Stimulated activated CD8-positive, alpha-beta memory T cell treated with anti-CD3 and anti-CD28 coated beads, Interleukin-7, amount 100 ng/mL, for 24 hours (primary cell): ENCODE measurements around the gene PLXNA4.

Source experiments
- DNase-seq: peaks from one replicate; pipeline ENCODE4 v3.0.0-alpha.2; 2020; ENCODE audit warnings: low read depth

Gene PLXNA4

DNA sequence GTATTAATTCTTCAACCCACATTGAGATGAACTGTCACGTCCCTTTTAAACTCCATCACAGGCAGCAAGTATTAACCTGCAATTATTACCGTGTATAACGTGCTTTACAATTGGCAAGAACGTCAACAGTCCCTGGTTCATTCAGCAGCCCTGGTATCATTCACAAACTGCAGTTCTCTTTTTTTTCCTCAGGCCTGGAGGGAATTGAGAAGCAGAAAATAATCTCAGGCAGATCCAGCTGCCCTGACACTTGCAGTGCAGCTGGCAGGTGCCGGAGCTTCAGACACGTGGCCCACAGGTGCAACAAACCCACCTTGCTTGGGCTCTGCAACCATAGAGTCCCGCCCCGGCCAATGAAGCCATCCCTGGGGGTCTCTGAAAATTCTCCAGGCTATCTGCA is 137.3 kb downstream of the PLXNA4 start:
- DNase-seq = no peak

DNA sequence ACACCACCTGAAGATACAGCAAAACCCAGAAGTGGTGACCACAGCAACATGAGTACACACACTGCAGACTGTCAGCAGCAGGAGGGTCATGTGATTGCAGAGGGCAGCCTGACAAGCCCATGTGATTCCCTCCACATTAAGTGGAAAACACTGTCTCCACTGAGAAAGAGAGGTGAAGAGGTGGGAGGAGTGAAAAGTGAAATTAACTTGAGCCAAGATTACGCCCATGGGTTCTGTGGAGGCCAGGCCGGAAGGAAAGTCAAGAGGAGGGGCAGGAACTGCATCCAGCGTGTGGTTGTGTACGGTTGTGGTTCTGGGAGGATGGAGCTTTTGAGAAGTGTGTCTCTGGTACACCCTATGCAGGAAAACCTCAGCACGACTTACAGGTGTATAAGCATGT is 138.5 kb downstream of the PLXNA4 start:
- DNase-seq = no peak

DNA sequence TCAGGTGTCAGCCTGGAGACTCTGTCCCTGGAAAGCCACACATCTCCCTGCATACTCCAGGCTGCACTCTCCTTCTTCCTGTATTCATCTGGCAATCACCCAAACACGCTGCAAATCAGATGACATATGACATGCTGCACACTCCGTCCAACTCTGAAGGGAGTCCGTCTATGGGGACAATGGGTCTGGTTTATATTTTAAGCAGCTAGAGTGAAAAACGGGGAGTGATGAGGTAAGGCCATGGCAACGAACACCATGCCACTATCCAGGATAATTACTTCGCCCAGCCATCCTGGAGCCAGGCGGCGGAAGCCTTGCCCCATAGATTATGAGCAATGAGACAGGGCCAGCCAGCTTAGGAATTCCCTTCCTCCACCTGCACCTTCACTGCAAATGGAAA is 140.1 kb downstream of the PLXNA4 start:
- DNase-seq = no peak

DNA sequence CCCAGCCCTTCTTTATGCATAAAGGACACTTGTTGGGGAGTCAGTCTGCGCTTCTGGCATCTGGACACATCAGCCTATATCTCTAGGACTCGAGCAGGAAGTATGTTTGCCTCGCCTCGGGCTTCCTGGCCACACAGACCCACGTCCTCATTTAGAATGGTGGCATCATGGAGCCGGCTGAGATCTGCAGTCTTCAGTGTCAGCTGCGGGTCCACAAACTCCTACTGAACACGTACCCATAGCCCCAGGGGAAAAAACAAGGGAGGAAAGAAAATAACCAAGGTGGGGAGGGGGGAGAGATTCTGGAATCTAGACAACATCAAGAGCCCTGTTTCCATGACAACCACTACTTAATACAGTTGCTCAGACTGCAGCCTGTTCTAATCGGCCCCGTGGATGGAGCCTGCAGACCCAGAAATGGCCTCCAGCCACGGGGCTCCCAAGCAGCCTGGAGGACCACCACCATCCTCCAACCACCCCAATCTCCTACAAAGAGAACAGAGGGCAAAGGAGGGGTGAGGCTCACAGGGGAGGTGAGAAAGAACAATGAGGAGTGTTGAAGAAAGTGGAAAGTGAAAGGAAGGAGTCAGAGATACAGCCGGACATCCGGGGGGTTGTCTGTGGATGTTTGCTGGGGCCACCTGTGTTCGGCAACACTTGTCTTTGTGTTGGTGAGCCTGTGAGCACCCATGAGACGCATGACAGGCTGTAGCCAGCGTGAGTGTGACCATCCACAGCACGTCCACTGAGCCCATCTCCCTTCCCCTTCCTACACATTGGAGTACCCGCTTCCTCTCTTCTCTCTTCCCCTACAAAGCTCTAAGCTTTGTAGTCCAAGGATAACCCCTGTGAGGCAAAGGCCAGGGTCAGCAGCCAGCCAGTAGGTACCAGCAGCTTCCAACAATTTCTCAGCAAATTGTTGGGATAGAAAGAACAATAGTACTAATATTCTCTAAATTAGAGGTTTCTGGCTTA is 141.0 kb downstream of the PLXNA4 start:
- DNase-seq = no peak

DNA sequence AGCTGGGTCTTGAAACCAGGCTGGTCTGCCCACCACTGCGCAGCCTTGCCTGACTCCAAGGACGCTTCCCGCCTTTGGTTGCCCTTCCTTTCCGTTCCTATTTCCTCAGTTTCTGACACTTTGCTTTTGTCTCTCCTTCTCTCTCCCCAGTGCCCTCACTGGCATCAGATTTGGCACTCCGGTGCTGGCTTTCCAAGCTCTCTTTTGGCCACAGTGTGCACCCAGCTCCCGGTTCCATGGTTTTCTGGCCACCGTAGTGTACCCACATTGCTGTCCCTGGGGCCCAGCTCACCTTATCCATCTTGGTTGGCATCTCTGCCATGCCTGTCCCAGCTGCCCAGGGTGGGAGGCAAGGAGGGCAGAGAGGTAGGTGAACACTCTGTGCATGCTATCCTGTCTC is 142.2 kb downstream of the PLXNA4 start:
- DNase-seq = no peak

DNA sequence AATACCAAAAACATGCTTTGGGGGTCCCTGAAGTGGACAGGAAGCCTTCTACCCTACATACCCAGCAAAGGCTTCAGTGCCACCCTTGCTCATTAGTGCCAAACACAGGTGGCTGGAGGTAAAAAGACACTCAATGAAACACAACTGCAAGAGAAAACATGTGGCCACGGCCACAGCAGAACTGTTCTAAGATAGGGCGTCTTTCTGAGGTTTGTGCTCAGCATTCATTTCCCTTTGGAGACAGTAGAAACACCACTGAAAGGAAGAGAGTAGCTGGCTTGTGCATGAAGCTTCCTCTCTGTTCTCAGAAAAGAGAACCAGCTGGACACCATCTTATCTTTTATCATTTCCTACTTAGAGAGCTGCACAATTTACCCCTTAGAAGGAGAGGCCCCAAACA is 143.0 kb downstream of the PLXNA4 start:
- no peak for DNase-seq

DNA sequence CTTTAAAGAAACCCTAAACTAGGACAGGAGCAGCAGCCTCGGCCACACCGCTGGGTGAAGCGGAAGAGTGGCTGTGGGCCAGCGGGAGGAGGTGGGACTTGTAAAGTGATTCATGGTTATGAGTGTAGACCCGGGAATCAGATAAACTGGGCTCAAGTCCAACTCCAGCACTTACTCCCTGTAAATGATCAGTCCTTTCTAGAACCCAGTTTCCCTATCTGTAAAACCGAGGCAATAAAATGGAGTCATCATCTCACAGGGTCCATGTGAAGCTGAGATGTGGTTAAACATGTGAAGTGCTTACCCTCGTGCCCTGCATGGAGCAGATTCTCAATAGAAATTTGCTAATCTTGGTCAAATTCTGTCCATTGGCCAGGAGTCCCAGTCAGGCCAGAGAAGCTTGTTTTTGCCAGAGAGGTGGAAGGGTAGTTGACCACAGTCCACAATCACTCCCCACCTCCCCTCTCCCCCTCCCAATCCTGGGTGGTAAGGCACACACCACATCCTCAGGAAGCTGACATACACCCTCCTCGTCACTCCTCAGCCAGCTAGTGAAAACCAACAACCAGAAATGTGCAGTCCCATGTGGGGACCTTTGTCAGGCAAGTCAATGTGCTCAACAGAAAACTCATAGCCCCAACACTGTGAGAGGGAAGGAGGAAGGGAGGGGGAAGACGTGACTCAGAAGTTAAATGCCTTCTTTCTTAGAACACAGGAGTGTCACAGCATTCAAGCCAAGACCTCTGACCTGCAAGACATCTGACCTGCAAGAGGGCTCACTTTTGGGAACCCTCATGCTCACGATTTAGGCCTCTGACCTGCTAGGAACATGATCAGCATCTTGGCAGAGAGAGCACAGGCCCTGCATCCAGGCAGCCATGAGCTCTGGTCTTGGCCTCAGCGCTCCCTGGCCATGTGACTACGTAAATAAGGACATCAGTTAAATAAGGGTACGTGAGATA is 145.1 kb downstream of the PLXNA4 start:
- no peak for DNase-seq

DNA sequence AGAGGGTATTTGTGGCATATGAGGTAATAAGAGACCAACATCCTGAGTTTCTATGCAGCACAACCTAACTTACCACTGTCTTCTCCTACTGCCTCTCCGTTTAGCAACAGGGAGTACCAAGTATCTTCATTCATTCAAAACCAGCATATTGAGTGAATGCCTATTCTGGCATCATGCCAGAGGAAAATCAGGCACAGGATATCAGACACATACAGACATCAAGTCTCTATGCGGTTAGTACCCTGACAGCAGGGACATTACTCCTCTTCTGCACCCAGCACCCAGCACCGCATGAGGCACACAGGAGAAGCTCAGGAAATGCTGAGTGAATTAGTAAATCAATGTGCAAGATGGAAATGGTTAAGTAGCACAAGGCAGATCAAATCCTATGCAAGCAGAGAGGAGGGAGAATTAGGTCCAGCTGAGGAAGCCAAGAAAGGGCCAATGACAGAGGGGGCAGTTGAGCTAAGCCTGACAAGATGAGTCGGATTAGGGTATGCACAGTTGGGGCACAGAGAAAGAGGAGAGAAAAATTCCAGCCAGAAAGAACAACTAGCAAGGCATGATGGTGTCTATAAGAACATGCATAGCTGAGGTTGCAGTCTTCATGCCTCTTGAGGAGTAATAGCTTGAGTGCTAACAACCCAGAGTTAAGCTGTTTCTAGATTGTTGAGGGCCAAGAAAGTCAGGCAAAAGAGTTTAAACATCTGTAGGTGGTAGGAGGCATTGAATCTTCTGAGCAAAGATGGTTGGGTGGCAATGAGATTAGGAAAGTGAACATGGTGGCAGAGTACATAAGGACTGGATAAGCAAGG is 146.0 kb downstream of the PLXNA4 start:
- no peak for DNase-seq

DNA sequence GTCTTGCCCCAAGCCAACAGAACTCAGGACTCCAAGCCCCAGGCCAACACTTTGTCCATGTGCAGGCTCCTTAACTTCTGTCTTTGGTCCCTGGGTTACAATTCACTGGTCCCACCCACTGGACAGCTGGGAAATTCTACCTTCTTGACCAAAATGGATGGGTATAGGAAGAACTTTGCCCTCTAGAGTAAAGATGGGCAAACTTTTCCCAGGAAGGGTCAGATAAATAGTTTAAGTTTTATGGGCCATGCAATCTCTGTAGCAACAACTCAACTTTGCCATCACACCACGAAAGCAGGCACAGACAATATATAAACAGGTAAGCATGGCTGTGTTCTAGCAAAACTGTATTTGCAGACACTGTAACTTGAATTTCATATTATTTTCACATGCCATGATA is 147.1 kb downstream of the PLXNA4 start:
- no peak for DNase-seq

DNA sequence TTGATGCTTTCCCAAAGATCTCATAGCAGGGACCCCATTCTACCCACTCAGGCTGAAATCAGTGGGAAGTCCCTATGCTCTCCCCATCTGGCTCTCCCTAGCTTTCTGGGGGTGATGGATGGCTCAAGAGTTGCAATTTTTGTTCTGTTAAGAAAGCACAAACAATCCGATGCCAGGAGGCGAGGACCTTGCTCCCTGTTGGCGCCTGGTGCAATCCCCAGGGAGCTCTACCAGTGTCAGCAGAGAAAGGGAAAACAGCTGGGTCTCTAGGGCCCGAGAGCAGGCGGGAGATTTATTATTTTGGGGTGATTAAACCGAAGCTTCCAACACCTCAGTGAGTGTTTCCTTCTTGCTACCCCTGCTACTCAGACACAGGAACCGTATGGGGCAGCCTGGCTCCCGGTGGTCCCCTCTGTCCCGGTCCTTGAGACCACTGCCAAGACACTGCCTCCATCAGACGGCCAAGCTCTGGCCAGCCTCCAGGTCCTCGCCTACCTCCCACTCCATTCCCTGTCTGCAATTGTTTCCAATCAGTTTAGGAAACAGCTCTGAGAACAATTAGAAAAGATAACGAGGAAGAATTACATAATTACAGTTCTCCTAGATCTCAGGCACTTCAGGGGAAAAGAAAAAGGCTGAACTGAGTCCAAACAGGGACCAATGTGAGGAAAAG is 147.9 kb downstream of the PLXNA4 start:
- DNase-seq = no peak

DNA sequence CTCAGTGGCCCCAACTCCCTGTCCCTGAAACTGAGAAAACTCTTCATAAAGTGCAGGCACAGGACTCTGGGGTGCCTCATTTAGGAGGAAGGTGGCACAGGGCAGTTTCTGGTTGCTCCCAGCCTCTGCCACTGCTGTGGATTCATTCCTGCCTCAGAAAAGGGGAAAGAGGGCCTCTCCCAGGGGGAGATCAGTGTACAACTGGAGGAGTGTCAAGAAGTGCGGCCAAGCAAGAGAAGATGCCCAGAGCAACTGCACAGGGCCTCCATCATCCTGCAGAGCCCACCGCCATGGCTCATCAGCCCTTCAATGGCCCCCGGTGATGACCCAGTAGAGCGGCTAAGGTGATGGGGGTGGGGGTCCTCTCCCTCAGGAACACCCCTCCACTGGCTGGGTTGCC is 150.3 kb downstream of the PLXNA4 start:
- DNase-seq = no peak

DNA sequence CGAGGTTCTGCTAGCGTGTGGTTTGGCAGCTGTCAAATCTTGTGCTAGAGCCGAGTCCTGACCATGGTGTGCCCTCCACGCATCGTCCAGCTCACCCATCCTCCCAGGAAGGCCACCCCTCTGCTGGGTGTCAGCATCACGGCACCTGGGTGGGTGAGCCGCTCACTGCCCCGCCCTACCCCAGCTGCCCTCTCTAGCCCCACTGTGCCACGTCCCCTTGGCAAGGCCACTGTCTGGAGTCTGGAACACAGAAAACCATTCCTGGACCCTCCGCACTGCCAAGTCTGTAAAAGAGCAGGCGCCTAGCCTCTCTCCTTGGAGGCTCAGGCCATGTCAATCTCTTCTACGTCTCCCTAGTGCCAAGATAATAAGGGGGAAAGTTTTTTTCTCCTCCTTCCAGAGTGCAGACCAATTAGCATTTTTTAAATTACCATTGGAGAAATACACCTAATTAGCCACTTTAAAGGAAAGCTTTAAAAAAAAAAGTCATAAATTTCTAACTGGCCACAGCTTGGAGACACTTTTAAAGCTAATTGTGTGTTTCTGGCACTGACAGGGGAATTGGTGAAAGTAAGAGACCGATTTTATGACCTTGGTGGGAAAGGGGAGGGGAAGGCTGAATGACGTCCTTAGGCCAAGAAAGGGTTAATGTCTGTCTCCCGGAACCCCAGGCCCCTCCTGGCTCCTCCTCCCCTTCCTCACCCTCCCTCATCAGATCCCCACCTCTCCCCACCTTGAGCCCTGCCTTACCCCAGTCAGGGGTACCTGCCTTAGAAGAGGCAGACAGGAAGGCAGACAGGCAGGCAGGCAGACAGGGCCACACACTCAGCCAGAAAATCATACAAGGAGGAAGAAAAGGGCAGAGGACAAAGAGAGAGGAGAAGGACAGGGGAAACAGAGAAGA is 151.2 kb downstream of the PLXNA4 start:
- DNase-seq = no peak

DNA sequence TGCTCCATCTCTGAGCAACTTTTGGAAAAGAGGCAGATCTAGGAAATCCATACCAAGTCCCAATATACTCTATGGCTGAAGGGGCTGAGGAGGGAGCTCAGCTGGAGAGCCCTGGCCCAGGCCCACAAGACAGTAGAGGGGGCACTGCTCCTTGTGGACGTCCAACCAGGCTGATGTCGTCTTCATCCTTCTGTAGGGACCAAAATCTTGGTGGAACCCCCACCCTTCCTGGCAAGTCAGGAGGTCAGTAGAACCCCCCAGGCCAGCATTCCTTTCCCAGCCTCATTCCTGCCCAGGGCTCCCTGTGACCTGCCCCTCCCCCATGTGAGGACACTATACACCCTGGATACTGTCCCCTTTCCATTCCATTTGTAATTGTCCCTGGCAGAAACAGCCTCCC is 152.0 kb downstream of the PLXNA4 start:
- DNase-seq = no peak

DNA sequence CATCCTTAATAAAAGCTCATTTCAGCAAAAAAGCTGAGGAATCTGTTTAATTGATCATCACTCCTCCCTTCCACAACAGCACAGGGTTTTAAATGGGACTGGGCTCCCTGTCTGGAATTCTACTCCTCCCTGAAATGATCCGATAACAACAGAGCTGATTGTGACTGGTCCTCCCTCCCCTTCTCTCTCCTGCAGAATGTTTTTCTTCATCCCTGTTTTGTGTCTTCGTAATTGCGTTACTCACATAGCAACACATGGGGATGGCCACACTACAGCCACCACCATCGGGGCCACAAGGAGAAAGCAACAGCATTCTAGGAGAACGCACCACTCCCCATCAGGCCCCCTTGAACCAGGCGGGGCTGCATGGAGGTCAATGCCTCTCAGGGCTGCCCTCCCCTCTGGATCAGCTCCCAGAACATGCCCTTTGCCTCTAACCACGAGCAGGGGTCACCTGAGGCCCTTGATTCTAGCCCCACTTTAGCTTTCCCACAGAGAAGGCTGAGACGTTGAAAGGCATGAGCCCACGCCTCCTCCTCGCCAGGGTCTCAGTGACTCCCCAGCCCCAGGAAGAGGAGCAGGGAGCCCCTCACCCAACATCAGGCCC is 152.6 kb downstream of the PLXNA4 start:
- DNase-seq = no peak

DNA sequence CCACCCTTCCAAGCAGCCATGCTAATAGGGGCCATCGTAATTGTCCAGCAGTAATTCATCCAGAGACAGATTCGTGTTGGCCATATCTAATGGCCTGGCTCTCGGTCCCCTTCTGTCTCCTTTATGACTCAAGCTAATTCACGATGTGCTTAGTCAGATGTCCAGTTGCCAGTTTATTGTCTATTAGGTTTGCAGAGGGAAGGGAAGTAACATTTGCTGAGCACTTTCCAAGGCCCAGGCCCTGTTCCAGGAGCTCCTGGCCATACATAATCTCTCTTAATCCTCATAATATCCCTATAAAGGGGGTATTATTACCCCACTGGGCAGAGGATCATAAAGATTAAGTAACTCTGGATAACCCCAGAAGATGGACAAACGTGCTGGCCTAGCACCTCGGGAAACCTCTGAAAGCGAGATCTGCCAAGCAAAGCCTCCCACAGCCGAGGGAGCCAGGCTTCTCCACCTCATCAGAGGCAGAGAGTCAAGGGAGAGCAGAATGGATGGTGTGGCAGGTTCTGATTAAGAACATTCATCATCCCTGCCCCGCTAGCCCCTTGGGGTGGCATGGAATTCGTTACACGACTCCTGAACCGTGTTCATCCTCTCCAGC is 153.7 kb downstream of the PLXNA4 start:
- DNase-seq = no peak

DNA sequence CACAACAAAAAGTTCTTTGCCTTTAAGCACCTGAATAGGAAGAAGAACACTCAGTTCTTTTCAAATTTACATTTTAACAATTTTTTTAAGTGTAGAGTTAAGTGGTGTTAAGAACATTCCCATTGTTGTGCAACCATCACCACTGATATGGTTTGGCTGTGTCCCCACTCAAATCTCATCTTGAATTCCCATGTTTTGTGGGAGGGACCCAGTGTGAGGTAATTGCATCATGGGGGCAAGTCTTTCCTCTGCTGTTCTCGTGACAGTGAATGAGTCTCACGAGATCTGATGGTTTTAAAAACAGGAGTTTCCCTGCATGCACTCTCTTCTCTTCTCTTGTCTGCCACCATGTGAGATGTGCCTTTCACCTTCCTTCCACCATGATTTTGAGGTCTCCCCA is 155.7 kb downstream of the PLXNA4 start:
- DNase-seq = no peak

DNA sequence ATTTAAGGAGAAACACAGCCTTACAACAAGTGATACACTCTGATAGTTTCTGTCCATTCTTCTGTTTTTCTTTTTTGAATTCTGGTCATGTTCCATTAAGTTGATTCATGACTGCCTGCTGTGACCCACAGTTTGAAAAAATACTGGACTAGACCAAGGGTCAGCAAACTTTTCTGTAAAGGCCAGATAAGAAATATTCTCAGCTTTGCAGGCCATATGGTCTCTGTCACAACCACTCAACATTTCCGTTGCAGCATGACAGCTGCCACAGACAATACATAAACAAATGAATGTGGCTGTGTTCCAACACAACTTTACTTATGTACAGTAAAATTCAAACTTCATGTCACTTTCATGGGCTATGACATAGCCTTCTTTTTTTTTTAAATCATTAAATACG is 156.7 kb downstream of the PLXNA4 start:
- no peak for DNase-seq

DNA sequence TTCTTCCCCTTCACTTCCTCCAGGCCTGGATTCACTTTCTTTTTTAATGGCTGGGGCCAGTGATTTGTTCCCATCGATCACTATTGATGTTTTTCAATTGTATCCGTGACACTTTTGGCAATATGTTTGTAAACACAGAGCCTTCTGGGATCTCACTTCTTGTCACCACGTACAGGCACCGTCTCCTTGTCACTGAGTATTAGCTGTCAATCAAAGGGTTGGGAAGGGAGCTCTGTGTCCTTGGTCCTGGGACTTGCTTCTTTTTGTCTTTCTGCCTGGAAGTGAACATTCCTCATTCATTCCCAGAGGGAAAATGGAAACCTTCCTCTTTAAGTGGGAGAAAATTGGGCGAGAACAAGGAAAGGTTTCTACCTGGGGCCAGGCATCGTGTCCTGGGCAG is 157.4 kb downstream of the PLXNA4 start:
- DNase-seq = no peak

DNA sequence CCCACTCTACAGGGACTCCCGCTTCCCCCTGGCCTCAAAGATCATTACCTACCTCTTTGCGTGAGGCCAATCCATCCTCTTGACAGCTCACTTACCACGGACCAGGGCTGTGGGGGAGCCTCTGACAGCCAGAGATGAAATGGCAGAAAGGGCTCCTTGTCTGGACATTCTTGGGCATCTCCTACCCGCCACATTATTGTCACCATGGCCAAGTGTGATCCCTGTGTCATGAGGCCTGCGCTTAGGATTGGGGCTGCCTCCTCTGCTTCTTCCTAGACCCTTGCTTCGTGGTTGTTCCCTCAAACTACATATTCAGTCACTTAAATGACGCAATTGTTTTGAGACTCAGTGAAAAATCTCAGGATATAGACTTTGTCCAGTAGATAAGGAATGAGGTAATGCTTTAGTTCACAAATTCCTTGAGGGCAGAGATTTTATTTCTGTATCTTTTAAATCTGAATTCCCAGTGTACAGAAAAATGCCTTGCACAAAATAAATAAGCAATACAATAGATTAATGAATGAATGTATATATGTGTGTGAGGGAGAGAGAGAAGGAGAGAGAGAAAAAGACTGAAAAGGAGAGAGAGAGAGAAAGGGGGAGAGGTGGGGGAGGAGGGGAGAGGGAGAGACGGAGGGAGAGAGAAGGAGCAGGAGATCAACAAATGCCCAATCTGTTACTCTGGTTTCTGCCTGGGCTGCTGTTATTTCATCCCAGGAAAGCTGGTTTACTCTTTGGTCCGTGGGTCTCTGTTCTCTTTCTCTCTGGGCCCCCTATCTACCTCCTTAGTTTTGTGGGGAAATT is 159.0 kb downstream of the PLXNA4 start:
- DNase-seq = no peak
